Smooth muscle cell (in vitro differentiated cells): ENCODE measurements around the gene GRK4. TPM values are rescaled to one million over a fixed set of nuclear protein-coding genes. Genes with fewer than 3 reads are reported as not detected.

ENCODE experiments used
- DNase-seq: peaks from one replicate; lab custom pipeline; 2025; ENCODE audit not compliant: unreplicated experiment; lab: John Stamatoyannopoulos, UW
- H2AFZ ChIP-seq: fragments of 200-600 bp; sonication (generic); 2 replicates; pipeline ENCODE4 v1.6.0; 2016; ENCODE audit warnings: antibody characterized with exemption, low read depth, mild to moderate bottlenecking
- H3F3A ChIP-seq: fragments of 200-600 bp; sonication (generic); 2 replicates; pipeline ENCODE4 v1.6.0; 2017; ENCODE audit warnings: antibody characterized with exemption, low read depth
- H3K27ac ChIP-seq: fragments of 200-600 bp; sonication (generic); 2 replicates; pipeline ENCODE4 v1.5.1; 2016; ENCODE audit warnings: low read depth, mild to moderate bottlenecking
- H3K27me3 ChIP-seq: fragments of 200-600 bp; sonication (generic); 2 replicates; pipeline ENCODE4 v1.6.1; 2016; ENCODE audit warnings: low read depth, mild to moderate bottlenecking
- H3K36me3 ChIP-seq: fragments of 200-600 bp; sonication (generic); 2 replicates; pipeline ENCODE4 v1.5.1; 2016; ENCODE audit warnings: low read depth
- H3K4me1 ChIP-seq: fragments of 200-600 bp; sonication (generic); 2 replicates; pipeline ENCODE4 v1.5.1; 2016; ENCODE audit warnings: low read depth
- H3K4me2 ChIP-seq: fragments of 200-600 bp; sonication (generic); 2 replicates; pipeline ENCODE4 v1.6.0; 2016; ENCODE audit warnings: mild to moderate bottlenecking
- H3K4me3 ChIP-seq: fragments of 200-600 bp; sonication (generic); 2 replicates; pipeline ENCODE4 v1.5.1; 2016; ENCODE audit warnings: mild to moderate bottlenecking
- H3K79me2 ChIP-seq: fragments of 200-600 bp; sonication (generic); 2 replicates; pipeline ENCODE4 v1.6.0; 2016; ENCODE audit warnings: low read depth, mild to moderate bottlenecking
- H3K9ac ChIP-seq: fragments of 200-600 bp; sonication (generic); 2 replicates; pipeline ENCODE4 v1.6.0; 2016; ENCODE audit warnings: low read depth
- H3K9me3 ChIP-seq: fragments of 200-600 bp; sonication (generic); replicated peaks from 2 replicates; pipeline ENCODE4 v1.5.1; 2016; ENCODE audit warnings: low read depth
- H4K20me1 ChIP-seq: fragments of 200-600 bp; sonication (generic); 2 replicates; pipeline ENCODE4 v1.6.0; 2016; ENCODE audit warnings: low read depth
- WGBS: methylation state at CpG from one replicate; pipeline ENCODE4 v1.1.7; 2016; ENCODE audit warnings: low lambda C conversion rate; 5-methylcytosine and 5-hydroxymethylcytosine counted together
- polyA plus RNA-seq: library from polyadenylated mRNA; unstranded; fragments of >200 nt; fragmentation: Nextera tagmentation; extraction: Ambion mirVana; gene quantifications from 2 replicates; pipeline ENCODE4 v1.2.1, GENCODE V29; 2016
- total RNA-seq: library from RNA; depleted of rRNA; stranded (reverse); fragments of >200 nt; gene quantifications from 2 replicates; pipeline ENCODE4 v1.2.3, GENCODE V29; 2014
- TF ChIP-seq, protein P1 (sequence below): fragments of 200-600 bp; sonication (generic); IDR thresholded peaks from 2 replicates; pipeline ENCODE4 v1.5.1; 2017; ENCODE audit warnings: borderline replicate concordance, mild to moderate bottlenecking, antibody characterized with exemption; ENCODE audit not compliant: insufficient read depth, poor library complexity, severe bottlenecking

Gene GRK4
- total and polyA plus RNA-seq, 2 experiments from 2014 or later, result 5.2 to 6.9 TPM

DNA sequence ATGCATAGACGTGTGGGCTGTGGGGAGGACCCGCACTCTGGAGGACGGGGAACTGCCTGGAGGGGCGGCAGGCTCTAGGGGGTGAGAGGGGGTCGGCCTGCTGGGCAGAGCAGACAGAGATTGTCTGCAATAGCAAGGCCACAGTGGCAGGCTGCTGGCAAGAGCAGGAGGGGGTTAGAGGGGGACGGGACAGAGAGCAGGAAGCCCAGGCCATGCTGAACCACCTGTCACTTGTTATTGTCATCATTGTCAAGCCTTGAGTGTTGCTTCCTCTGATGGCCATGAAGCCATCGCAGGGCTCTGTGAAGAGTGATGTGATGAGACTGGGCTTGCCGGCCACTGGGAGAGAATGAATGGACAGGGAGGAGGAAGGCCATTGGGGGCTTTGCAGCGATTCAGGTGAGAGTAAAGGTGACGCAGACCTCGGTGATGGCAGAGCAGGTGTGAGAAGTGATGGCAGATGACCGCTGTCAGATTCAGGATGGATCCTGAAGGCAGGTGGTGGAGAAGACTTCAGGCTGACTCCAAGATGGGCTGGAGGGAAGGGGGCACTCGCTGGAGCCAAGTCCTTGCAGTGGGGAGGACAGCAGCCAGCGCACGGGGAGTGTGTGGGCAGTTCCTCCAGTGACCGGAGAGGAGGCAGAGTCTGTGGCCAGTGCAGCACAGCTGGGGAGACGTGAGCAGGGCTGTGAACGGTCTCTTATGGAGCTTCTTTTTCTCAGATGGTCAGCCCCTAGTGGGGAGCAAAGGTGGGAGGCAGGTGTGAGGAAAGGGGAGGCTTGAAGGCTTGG, 67.4 kb downstream of the GRK4 start:
- 91% methylated on average over 17 of the region's 18 CpGs for WGBS
- TF ChIP-seq, protein P1, sequence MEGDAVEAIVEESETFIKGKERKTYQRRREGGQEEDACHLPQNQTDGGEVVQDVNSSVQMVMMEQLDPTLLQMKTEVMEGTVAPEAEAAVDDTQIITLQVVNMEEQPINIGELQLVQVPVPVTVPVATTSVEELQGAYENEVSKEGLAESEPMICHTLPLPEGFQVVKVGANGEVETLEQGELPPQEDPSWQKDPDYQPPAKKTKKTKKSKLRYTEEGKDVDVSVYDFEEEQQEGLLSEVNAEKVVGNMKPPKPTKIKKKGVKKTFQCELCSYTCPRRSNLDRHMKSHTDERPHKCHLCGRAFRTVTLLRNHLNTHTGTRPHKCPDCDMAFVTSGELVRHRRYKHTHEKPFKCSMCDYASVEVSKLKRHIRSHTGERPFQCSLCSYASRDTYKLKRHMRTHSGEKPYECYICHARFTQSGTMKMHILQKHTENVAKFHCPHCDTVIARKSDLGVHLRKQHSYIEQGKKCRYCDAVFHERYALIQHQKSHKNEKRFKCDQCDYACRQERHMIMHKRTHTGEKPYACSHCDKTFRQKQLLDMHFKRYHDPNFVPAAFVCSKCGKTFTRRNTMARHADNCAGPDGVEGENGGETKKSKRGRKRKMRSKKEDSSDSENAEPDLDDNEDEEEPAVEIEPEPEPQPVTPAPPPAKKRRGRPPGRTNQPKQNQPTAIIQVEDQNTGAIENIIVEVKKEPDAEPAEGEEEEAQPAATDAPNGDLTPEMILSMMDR, result no peak
- H3F3A ChIP-seq, result no peaks in the 10 kb centered on the region
- H4K20me1 ChIP-seq, result no peaks in the 10 kb centered on the region
- H3K9me3 ChIP-seq, result no peaks in the 10 kb centered on the region
- no peak for DNase-seq
- no peaks in the 10 kb centered on the region for H3K79me2 ChIP-seq
- no peaks in the 10 kb centered on the region for H3K27me3 ChIP-seq
- H3K9ac ChIP-seq, result no peak overlapping the region
- H3K4me2 ChIP-seq, result no peak overlapping the region
- no peak overlapping the region for H2AFZ ChIP-seq
- no peaks in the 10 kb centered on the region for H3K4me1 ChIP-seq
- no peak overlapping the region for H3K4me3 ChIP-seq
- no peaks in the 10 kb centered on the region for H3K36me3 ChIP-seq
- H3K27ac ChIP-seq, result no peak overlapping the region

DNA sequence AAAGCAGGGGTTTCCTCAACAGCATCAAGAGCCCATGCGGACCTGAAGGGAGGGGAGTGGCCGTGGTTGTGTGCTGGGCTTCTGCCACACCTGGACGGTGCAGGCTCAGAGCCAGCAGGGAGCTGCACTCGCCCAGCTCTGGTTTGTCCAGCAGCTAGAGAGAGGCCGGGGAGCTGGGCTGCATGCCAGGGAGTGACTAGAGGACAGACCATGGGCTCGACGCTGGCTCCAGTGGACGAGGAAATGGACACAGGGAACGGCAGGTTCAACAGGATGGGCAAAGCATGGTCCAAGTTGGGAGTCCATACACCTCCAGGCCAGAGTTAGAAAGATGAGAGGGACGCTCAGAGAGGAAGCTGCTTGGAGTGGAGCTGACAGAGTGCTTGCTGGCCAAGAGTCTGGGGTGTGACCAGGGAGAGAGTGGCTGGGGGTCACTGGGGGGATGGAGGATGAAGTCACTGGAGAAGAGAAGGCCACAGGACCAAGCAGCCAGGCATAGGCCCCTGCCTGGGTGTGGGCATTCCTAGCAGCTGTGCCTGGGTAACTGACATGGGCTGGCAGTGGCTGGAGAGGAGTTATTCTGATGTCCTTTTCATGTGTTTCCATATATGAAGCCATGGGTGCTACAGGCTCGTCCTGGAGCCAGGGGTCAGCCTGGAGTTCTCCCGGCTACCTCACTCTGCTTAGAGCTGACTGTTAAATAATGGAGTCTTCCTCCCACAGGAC, 68.1 kb downstream of the GRK4 start:
- Histone ChIP-seq H3K9ac (no peak overlapping the region), H3K4me2 (no peak overlapping the region), H3K79me2 (no peaks in the 10 kb centered on the region), H3K36me3 (no peaks in the 10 kb centered on the region), H4K20me1 (no peaks in the 10 kb centered on the region), H3K27me3 (no peaks in the 10 kb centered on the region), H3F3A (no peaks in the 10 kb centered on the region), H2AFZ (no peak overlapping the region), H3K4me1 (no peaks in the 10 kb centered on the region), H3K9me3 (no peaks in the 10 kb centered on the region), H3K27ac (no peak overlapping the region), H3K4me3 (no peak overlapping the region)
- WGBS, result 93% methylated on average over 12 of the region's 12 CpGs
- no peak for DNase-seq
- TF ChIP-seq, protein P1, result no peak

DNA sequence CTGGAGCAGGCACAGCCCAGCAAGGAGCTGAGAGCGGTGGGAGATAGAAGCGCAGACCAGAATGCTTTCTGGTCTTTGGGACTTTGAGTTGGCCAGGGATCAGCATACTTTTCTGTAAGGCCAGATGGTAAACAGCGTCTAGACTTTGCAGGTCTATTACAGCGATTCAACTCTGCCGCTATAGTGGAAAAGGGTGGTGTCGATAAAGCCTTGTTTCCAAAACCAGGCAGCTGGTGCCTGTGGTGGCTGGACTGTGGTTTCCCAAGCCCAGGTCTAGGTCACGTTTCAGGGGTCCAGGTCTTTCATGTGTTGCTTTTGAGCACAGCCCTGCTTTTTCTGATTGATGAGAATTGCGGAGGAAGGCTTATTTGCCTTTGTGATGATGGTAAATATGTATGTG, 70.9 kb downstream of the GRK4 start:
- Histone ChIP-seq H3F3A (no peaks in the 10 kb centered on the region), H3K36me3 (no peaks in the 10 kb centered on the region), H3K4me1 (no peaks in the 10 kb centered on the region), H2AFZ (no peak overlapping the region), H3K4me3 (no peak overlapping the region), H3K9me3 (no peaks in the 10 kb centered on the region), H3K27ac (no peak overlapping the region), H3K27me3 (no peaks in the 10 kb centered on the region), H3K4me2 (no peak overlapping the region), H3K9ac (no peak overlapping the region), H4K20me1 (no peaks in the 10 kb centered on the region), H3K79me2 (no peaks in the 10 kb centered on the region)
- TF ChIP-seq, protein P1, result no peak
- DNase-seq, result no peak
- 95% methylated on average over 8 of the region's 8 CpGs for WGBS
